ENCODE data around the gene ALDH1A2.
"Not testable (repeated sequence)": the region's sequence is repeated elsewhere in the genome, so short reads cannot be mapped to it uniquely, and the experiment has no call there.

Gene ALDH1A2

DNA sequence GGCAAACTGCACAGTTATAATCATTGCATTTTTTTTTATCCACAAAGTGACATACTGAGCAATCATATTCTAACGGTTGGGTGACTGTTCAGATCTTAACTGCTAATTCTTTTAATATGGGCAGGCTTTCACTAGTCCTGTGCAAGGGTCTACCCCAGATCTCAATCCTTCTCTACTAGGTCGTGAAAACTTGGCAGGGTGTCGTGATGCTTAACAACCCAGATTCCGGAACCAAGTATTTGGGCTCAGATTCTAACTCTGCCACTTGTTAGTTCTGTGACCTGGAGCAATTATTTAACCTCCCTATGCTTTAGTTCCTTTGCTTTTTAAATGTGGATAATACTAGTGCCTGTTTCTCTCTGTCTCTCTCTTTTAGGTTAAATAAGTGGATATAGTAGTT lies 16.4 kb upstream of the ALDH1A2 start:
- TF ChIP-seq, protein P1, sequence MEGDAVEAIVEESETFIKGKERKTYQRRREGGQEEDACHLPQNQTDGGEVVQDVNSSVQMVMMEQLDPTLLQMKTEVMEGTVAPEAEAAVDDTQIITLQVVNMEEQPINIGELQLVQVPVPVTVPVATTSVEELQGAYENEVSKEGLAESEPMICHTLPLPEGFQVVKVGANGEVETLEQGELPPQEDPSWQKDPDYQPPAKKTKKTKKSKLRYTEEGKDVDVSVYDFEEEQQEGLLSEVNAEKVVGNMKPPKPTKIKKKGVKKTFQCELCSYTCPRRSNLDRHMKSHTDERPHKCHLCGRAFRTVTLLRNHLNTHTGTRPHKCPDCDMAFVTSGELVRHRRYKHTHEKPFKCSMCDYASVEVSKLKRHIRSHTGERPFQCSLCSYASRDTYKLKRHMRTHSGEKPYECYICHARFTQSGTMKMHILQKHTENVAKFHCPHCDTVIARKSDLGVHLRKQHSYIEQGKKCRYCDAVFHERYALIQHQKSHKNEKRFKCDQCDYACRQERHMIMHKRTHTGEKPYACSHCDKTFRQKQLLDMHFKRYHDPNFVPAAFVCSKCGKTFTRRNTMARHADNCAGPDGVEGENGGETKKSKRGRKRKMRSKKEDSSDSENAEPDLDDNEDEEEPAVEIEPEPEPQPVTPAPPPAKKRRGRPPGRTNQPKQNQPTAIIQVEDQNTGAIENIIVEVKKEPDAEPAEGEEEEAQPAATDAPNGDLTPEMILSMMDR (IDR thresholded peaks at IDR 0.05) = no peak
- Histone ChIP-seq H3K4me3 (no peak overlapping the region), H3K27ac (no peak overlapping the region)
- DNase-seq (ENCODE audit: low spot score) = no peak

- TF ChIP-seq, protein P1 (IDR thresholded peaks at IDR 0.05) = no peak
Measured at GRCh38 chr15:58081456-58081855, 15.9 kb upstream of the ALDH1A2 start.

DNA sequence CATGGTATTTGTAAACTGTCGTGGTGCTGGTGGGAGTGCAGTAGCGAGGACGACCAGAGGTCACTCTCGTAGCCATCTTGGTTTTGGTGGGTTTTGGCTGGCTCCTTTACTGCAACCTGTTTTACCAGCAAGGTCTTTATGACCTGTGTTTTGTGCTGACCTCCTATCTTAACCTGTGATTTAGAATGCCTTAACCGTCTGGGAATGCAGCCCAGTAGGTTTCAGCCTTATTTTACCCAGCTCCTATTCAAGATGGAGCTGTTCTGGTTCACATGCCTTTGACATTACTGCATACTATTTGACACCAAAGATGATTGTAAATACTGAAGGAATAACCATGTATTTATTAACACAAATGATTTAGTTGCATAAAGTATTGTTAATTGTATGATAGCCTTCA lies 15.4 kb upstream of the ALDH1A2 start:
- H3K27ac ChIP-seq; H3K4me3 ChIP-seq; DNase-seq (ENCODE audit: low spot score): not testable (repeated sequence)

More at GRCh38 chr15:58081456-58081855, 15.9 kb upstream of the ALDH1A2 start:
- Histone ChIP-seq H3K27ac (no peak overlapping the region), H3K4me3 (no peak overlapping the region)
- DNase-seq (ENCODE audit: low spot score) = no peak

- DNase-seq (ENCODE audit: low spot score) = no peak
- no peak overlapping the region for H3K27ac ChIP-seq
- TF ChIP-seq, protein P1 (IDR thresholded peaks at IDR 0.05) = no peak
- no peak overlapping the region for H3K4me3 ChIP-seq
Measured at GRCh38 chr15:58080398-58080797, 14.9 kb upstream of the ALDH1A2 start.

- TF ChIP-seq, protein P1 (IDR thresholded peaks at IDR 0.05) = no peak
- no peak overlapping the region for H3K4me3 ChIP-seq
- no peak overlapping the region for H3K27ac ChIP-seq
- no peak for DNase-seq (ENCODE audit: low spot score)
Measured at GRCh38 chr15:58078591-58078990, 13.1 kb upstream of the ALDH1A2 start.

DNA sequence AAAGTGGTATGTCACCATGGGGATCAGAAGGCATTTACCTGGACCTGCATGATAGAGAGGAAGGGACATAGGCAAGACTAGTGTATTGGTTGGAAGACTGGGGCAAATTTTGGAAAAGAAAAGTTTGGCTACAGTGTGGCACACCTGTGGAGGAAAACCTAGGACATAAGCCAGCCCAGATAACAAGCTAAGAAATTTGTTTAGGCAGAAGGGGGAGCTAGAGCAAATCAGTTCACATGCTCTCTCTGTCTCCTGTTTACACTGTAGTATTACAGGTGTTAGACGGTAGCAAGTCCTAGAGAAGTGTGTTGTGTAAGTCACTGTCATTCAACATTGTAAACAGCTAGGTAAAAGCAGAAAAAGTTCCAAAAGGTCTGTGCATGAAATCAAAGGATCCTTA lies 11.9 kb upstream of the ALDH1A2 start:
- Histone ChIP-seq H3K4me3 (no peak overlapping the region), H3K27ac (no peak overlapping the region)
- TF ChIP-seq, protein P1 (IDR thresholded peaks at IDR 0.05) = no peak
- DNase-seq (ENCODE audit: low spot score) = no peak

GRCh38 chr15:58074452-58074851 lies 8.9 kb upstream of the ALDH1A2 start:
- TF ChIP-seq, protein P1 (IDR thresholded peaks at IDR 0.05) = no peak
- no peak overlapping the region for H3K27ac ChIP-seq

More at GRCh38 chr15:58074452-58074851, 8.9 kb upstream of the ALDH1A2 start:
- H3K4me3 ChIP-seq = no peak overlapping the region
- no peak for DNase-seq (ENCODE audit: low spot score)

Measured in coronary artery (tissue), 2 donors.